ENCODE data around the gene TSKU.

Gene TSKU

GRCh38 chr11:76756341-76756741, 26.8 kb upstream of the TSKU start:
- TF ChIP-seq GABPA (IDR thresholded peaks at IDR 0.05; ENCODE audit: low read depth) (no peak), POLR2AphosphoS5 (IDR thresholded peaks at IDR 0.05; ENCODE audit: low read depth) (no peak), SPI1 (IDR thresholded peaks at IDR 0.05; ENCODE audit: borderline replicate concordance, low read depth) (no peak), CTCF (IDR thresholded peaks at IDR 0.05; ENCODE audit: insufficient read depth, low read length) (no peak), REST (IDR thresholded peaks at IDR 0.05; ENCODE audit: insufficient replicate concordance, low read depth) (no peak)
- H3K27me3 ChIP-seq (ENCODE audit: insufficient read depth, poor library complexity, severe bottlenecking) = no peaks in the 10 kb centered on the region
- no peak overlapping the region for H3K27ac ChIP-seq (replicated peaks)
- no peak overlapping the region for H3K4me3 ChIP-seq (replicated peaks; ENCODE audit: insufficient read depth, low read length)
- no peak for DNase-seq (ENCODE audit: low read depth in 1 of 2, low spot score in 1 of 2)

GRCh38 chr11:76758311-76758710, 24.8 kb upstream of the TSKU start:
- TF ChIP-seq REST (IDR thresholded peaks at IDR 0.05; ENCODE audit: insufficient replicate concordance, low read depth) (no peak), CTCF (IDR thresholded peaks at IDR 0.05; ENCODE audit: insufficient read depth, low read length) (no peak), POLR2AphosphoS5 (IDR thresholded peaks at IDR 0.05; ENCODE audit: low read depth) (no peak), GABPA (IDR thresholded peaks at IDR 0.05; ENCODE audit: low read depth) (no peak), SPI1 (IDR thresholded peaks at IDR 0.05; ENCODE audit: borderline replicate concordance, low read depth) (no peak)
- Histone ChIP-seq H3K27me3 (ENCODE audit: insufficient read depth, poor library complexity, severe bottlenecking) (no peaks in the 10 kb centered on the region), H3K4me3 (replicated peaks; ENCODE audit: insufficient read depth, low read length) (no peak overlapping the region), H3K27ac (replicated peaks) (no peak overlapping the region)
- DNase-seq (ENCODE audit: low read depth in 1 of 2, low spot score in 1 of 2) = no peak

- no peak for DNase-seq (ENCODE audit: low read depth in 1 of 2, low spot score in 1 of 2)
- no peaks in the 10 kb centered on the region for H3K27me3 ChIP-seq (ENCODE audit: insufficient read depth, poor library complexity, severe bottlenecking)
- no peak overlapping the region for H3K27ac ChIP-seq (replicated peaks)
- H3K4me3 ChIP-seq (replicated peaks; ENCODE audit: insufficient read depth, low read length) = no peak overlapping the region
- TF ChIP-seq POLR2AphosphoS5 (IDR thresholded peaks at IDR 0.05; ENCODE audit: low read depth) = no peak
- TF ChIP-seq GABPA (IDR thresholded peaks at IDR 0.05; ENCODE audit: low read depth) = no peak
- no peak for TF ChIP-seq REST (IDR thresholded peaks at IDR 0.05; ENCODE audit: insufficient replicate concordance, low read depth)
- no peak for TF ChIP-seq CTCF (IDR thresholded peaks at IDR 0.05; ENCODE audit: insufficient read depth, low read length)
- TF ChIP-seq SPI1 (IDR thresholded peaks at IDR 0.05; ENCODE audit: borderline replicate concordance, low read depth) = no peak
Observed at GRCh38 chr11:76759092-76759491, 24.1 kb upstream of the TSKU start.
